ENCODE data around the gene CEP290. TPM values are rescaled to one million over a fixed set of nuclear protein-coding genes. Genes with fewer than 3 reads are reported as not detected.
A peak's percentile ranks its signal among the peaks of the same experiment; 100 is the strongest.

CEP290 gene
- polyA plus RNA-seq (2011; rRNA removed) (5.4 and 8.1 TPM in 2 replicates), polyA minus RNA-seq (2011; rRNA and poly(A)+ RNA removed) (3.6 and 5.9 TPM in 2 replicates)

GRCh38 chr12:88141774-88142609 is at the start of gene CEP290, which contains the start of gene TMTC3:
TSS of gene CEP290 (minus strand) at chr12:88142088. CDS start at chr12:88141307, 781 bp downstream.
TSS of gene TMTC3 (plus strand) at chr12:88142307. CDS start at chr12:88148316, 6,009 bp downstream.
- POLR2A ChIA-PET, result interaction anchor here (1.0 kb wide), 1 partner anchor 436 kb away, joined by 3 read pairs; no protein-coding TSS in a partner anchor
- Histone ChIP-seq H3K9me3 (ENCODE audit: control insufficient read depth, insufficient read depth, low read length) (no peaks in the 10 kb centered on the region), H3K4me3 (ENCODE audit: low read depth, low read length) (peak within 1 kb of the TSS; percentile 93), H3K27me3 (ENCODE audit: control insufficient read depth, insufficient read depth, low read length) (no peaks in the 10 kb centered on the region), H3K27ac (ENCODE audit: low read depth, low read length) (peak within 1 kb of the TSS; percentile 53)
- CTCF ChIA-PET, result no interaction called here
- peak; percentile 97 for DNase-seq (ENCODE audit: low read depth, low spot score)
- TF ChIP-seq, protein P1, sequence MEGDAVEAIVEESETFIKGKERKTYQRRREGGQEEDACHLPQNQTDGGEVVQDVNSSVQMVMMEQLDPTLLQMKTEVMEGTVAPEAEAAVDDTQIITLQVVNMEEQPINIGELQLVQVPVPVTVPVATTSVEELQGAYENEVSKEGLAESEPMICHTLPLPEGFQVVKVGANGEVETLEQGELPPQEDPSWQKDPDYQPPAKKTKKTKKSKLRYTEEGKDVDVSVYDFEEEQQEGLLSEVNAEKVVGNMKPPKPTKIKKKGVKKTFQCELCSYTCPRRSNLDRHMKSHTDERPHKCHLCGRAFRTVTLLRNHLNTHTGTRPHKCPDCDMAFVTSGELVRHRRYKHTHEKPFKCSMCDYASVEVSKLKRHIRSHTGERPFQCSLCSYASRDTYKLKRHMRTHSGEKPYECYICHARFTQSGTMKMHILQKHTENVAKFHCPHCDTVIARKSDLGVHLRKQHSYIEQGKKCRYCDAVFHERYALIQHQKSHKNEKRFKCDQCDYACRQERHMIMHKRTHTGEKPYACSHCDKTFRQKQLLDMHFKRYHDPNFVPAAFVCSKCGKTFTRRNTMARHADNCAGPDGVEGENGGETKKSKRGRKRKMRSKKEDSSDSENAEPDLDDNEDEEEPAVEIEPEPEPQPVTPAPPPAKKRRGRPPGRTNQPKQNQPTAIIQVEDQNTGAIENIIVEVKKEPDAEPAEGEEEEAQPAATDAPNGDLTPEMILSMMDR (IDR thresholded peaks at IDR 0.05; ENCODE audit: low read depth, low read length), result no peak

DNA sequence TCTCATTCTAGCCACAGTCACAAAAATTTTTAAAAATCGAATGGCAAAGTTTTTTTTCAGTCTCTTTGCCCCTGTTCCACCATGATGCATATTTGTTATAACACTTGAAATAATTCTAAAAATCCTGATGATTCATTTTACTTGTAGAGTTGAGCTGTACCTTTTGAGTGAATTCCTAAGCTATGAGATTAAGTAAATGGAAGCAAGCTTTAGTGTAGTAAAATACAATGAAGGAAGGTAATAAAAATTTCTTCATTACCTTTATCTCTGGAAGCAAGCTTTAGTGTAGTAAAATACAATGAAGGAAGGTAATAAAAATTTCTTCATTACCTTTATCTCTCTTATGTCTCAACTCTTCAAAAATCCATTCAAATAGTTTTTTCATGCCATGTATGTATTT is 46.3 kb upstream of the CEP290 start:
- DNase-seq (ENCODE audit: low read depth, low spot score), result no peak
- no peaks in the 10 kb centered on the region for H3K27me3 ChIP-seq (ENCODE audit: control insufficient read depth, insufficient read depth, low read length)
- H3K4me3 ChIP-seq (ENCODE audit: low read depth, low read length), result no peak overlapping the region
- peaks cover 3% of the 10 kb centered on the region; the same call in 1 of the 2 replicates for H3K9me3 ChIP-seq (ENCODE audit: control insufficient read depth, insufficient read depth, low read length)
- TF ChIP-seq, protein P1 (IDR thresholded peaks at IDR 0.05; ENCODE audit: low read depth, low read length), result no peak
- ChIA-PET POLR2A (no interaction called here), CTCF (interaction anchor here (1.0 kb wide), 1 partner anchor 14 kb away, joined by 3 read pairs; no protein-coding TSS in a partner anchor)
- no peak overlapping the region for H3K27ac ChIP-seq (ENCODE audit: low read depth, low read length)

- no peak overlapping the region for H3K4me3 ChIP-seq (ENCODE audit: low read depth, low read length)
- peaks cover 3% of the 10 kb centered on the region; the same call in 1 of the 2 replicates for H3K9me3 ChIP-seq (ENCODE audit: control insufficient read depth, insufficient read depth, low read length)
- CTCF ChIA-PET, result interaction anchor here (1.0 kb wide), 1 partner anchor 14 kb away, joined by 3 read pairs; no protein-coding TSS in a partner anchor
- POLR2A ChIA-PET, result no interaction called here
- no peaks in the 10 kb centered on the region for H3K27me3 ChIP-seq (ENCODE audit: control insufficient read depth, insufficient read depth, low read length)
- DNase-seq (ENCODE audit: low read depth, low spot score), result no peak
- TF ChIP-seq, protein P1 (IDR thresholded peaks at IDR 0.05; ENCODE audit: low read depth, low read length), result no peak
- H3K27ac ChIP-seq (ENCODE audit: low read depth, low read length), result no peak overlapping the region
Measured at GRCh38 chr12:88187571-88187970, 45.7 kb upstream of the CEP290 start.

GRCh38 chr12:88185988-88186387 is 44.1 kb upstream of the CEP290 start:
- Histone ChIP-seq H3K9me3 (ENCODE audit: control insufficient read depth, insufficient read depth, low read length) (peaks cover 3% of the 10 kb centered on the region; the same call in 1 of the 2 replicates), H3K27me3 (ENCODE audit: control insufficient read depth, insufficient read depth, low read length) (no peaks in the 10 kb centered on the region), H3K4me3 (ENCODE audit: low read depth, low read length) (no peak overlapping the region), H3K27ac (ENCODE audit: low read depth, low read length) (no peak overlapping the region)
- peak; percentile 11 for DNase-seq (ENCODE audit: low read depth, low spot score)
- TF ChIP-seq, protein P1 (IDR thresholded peaks at IDR 0.05; ENCODE audit: low read depth, low read length), result no peak
- POLR2A ChIA-PET, result interaction anchor here (0.6 kb wide), 1 partner anchor 27 kb away, joined by 3 read pairs; no protein-coding TSS in a partner anchor
- CTCF ChIA-PET, result no interaction called here

DNA sequence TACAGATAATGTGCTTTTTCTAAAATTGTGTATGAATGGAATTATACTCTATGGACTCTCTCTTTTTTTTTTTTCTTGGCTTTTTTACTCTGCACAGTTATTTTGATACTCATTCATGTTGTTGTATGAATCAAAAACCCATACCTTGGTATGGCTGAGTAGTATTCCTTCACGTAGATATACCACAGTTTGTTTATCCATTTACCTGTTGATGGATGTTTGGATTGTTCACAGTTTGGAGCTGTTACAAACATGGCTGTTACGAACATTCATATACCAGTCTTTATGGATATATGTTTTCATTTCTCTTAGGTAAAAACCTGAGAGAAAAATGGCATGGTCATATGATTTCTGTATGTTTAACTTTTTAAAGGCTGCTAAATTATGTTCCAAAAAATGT is 43.4 kb upstream of the CEP290 start:
- ChIA-PET POLR2A (interaction anchor here (0.6 kb wide), 1 partner anchor 27 kb away, joined by 3 read pairs; no protein-coding TSS in a partner anchor), CTCF (no interaction called here)
- Histone ChIP-seq H3K9me3 (ENCODE audit: control insufficient read depth, insufficient read depth, low read length) (peaks cover 3% of the 10 kb centered on the region; the same call in 1 of the 2 replicates), H3K4me3 (ENCODE audit: low read depth, low read length) (no peak overlapping the region), H3K27me3 (ENCODE audit: control insufficient read depth, insufficient read depth, low read length) (no peaks in the 10 kb centered on the region), H3K27ac (ENCODE audit: low read depth, low read length) (no peak overlapping the region)
- TF ChIP-seq, protein P1 (IDR thresholded peaks at IDR 0.05; ENCODE audit: low read depth, low read length), result no peak
- DNase-seq (ENCODE audit: low read depth, low spot score), result no peak
